Calu3 (cell line): Measurements from ENCODE around the gene ITFG2. TPM values are rescaled to one million over a fixed set of nuclear protein-coding genes. Genes with fewer than 3 reads are reported as not detected.
A peak's percentile ranks its signal among the peaks of the same experiment; 100 is the strongest.

ENCODE experiments used
- BruUV-seq: library from RNA; stranded (reverse); fragments of 400-500 nt; replicated peaks from 2 replicates; lab custom pipeline; 2021; lab: Mats Ljungman, UMichigan
- CTCF ChIA-PET: fragments of 300-600 bp; sonication (Branson Sonifier 250); formaldehyde crosslinking; loops from one replicate; lab custom pipeline; 2022; ENCODE audit warnings: antibody characterized with exemption; lab: Charles Lee
- DNase-seq: peaks from one replicate; pipeline ENCODE4 v3.0.0; 2022
- H3K27ac Mint-ChIP-seq: one replicate; pipeline ENCODE4 v1.8.0; 2022; ENCODE audit warnings: mixed read lengths; ENCODE audit not compliant: unreplicated experiment
- H3K27me3 Mint-ChIP-seq: one replicate; pipeline ENCODE4 v1.8.0; 2022; ENCODE audit warnings: mixed read lengths; ENCODE audit not compliant: unreplicated experiment
- H3K36me3 Mint-ChIP-seq: one replicate; pipeline ENCODE4 v1.8.0; 2022; ENCODE audit warnings: mild to moderate bottlenecking, moderate library complexity, mixed read lengths; ENCODE audit not compliant: insufficient read depth, unreplicated experiment
- H3K4me1 Mint-ChIP-seq: one replicate; pipeline ENCODE4 v1.8.0; 2022; ENCODE audit warnings: mild to moderate bottlenecking, low read depth, mixed read lengths; ENCODE audit not compliant: unreplicated experiment
- H3K4me3 Mint-ChIP-seq: one replicate; pipeline ENCODE4 v1.8.0; 2022; ENCODE audit warnings: mild to moderate bottlenecking, low read depth, moderate library complexity, mixed read lengths; ENCODE audit not compliant: unreplicated experiment
- H3K9me3 Mint-ChIP-seq: one replicate; pipeline ENCODE4 v1.8.0; 2022; ENCODE audit warnings: low read depth, mixed read lengths; ENCODE audit not compliant: unreplicated experiment
- CTCF ChIP-seq: fragments of 200-600 bp; IDR thresholded peaks from one replicate; pipeline ENCODE4 v1.8.0; 2022; ENCODE audit warnings: antibody characterized with exemption; ENCODE audit not compliant: unreplicated experiment
- intact Hi-C: fragments of 100-400 bp; cut with micrococcal nuclease; formaldehyde crosslinking; loops from one replicate; pipeline ENCODE4 v1.10.0; 2022; ENCODE audit not compliant: unreplicated experiment
- total RNA-seq: library from RNA; stranded (reverse); gene quantifications from 2 replicates; pipeline ENCODE4 v1.2.3, GENCODE V29; 2022

The ITFG2 gene
- total RNA-seq, 1 experiment from 2014 or later = 31.9 TPM

- CTCF ChIA-PET = interaction anchor here (0.6 kb wide), 1 partner anchor 590 kb away, joined by 3 read pairs; no protein-coding TSS in a partner anchor
- Mint-ChIP-seq H3K4me3 (no peak overlapping the region), H3K27me3 (no peaks in the 10 kb centered on the region), H3K9me3 (no peaks in the 10 kb centered on the region), H3K36me3 (peaks cover 60% of the 10 kb centered on the region), H3K27ac (no peak overlapping the region), H3K4me1 (no peaks in the 10 kb centered on the region)
- intact Hi-C loops = no loop called here
- no peak for TF ChIP-seq CTCF
- BruUV-seq = no TSS peak
- DNase-seq = no peak
Observed at GRCh38 chr12:2806700-2807099, 5.8 kb upstream of the ITFG2 start.

GRCh38 chr12:2811801-2812200 lies 667 bp upstream of the ITFG2 start:
- intact Hi-C loops = no loop called here
- TSS peak; percentile 69 for BruUV-seq
- CTCF ChIA-PET = interaction anchor here (0.5 kb wide), 1 partner anchor 16 kb away, joined by 3 read pairs; no protein-coding TSS in a partner anchor
- Mint-ChIP-seq H3K27ac (peak overlapping the region; percentile 91), H3K4me1 (no peaks in the 10 kb centered on the region), H3K36me3 (peaks cover 46% of the 10 kb centered on the region), H3K9me3 (no peaks in the 10 kb centered on the region), H3K4me3 (peak overlapping the region; percentile 86), H3K27me3 (no peaks in the 10 kb centered on the region)
- DNase-seq = no peak
- TF ChIP-seq CTCF = no peak

- Mint-ChIP-seq H3K27me3 (no peaks in the 10 kb centered on the region), H3K9me3 (no peaks in the 10 kb centered on the region), H3K27ac (peak overlapping the region; percentile 91), H3K4me3 (peak overlapping the region; percentile 86), H3K4me1 (no peaks in the 10 kb centered on the region), H3K36me3 (peaks cover 37% of the 10 kb centered on the region)
- CTCF ChIA-PET = interaction anchor here (1.0 kb wide), 1 partner anchor 29 kb away, joined by 4 read pairs; no protein-coding TSS in a partner anchor
- DNase-seq = peak; percentile 56
- BruUV-seq = no TSS peak
- intact Hi-C loops = loop anchor here (1.0 kb wide), 1 partner anchor 73 kb away; no protein-coding TSS in a partner anchor
- peak; percentile 57 for TF ChIP-seq CTCF
Observed at GRCh38 chr12:2813214-2814185, 1.0 kb downstream of the ITFG2 start.

- H3K27ac Mint-ChIP-seq = no peak overlapping the region
- H3K27me3 Mint-ChIP-seq = no peaks in the 10 kb centered on the region
- CTCF ChIA-PET = no interaction called here
- H3K9me3 Mint-ChIP-seq = no peaks in the 10 kb centered on the region
- no TSS peak for BruUV-seq
- DNase-seq = no peak
- intact Hi-C loops = no loop called here
- TF ChIP-seq CTCF = no peak
- H3K36me3 Mint-ChIP-seq = peaks cover 11% of the 10 kb centered on the region
- H3K4me1 Mint-ChIP-seq = no peaks in the 10 kb centered on the region
- no peak overlapping the region for H3K4me3 Mint-ChIP-seq
Observed at GRCh38 chr12:2819810-2820209, 7.3 kb downstream of the ITFG2 start.
